NCI-H526 treated with DMSO at 0.1 percent for 48 hours (cell line): ENCODE data around the gene KIF26B.

Experiments
- DNase-seq: peaks from one replicate; lab custom pipeline; 2025; lab: John Stamatoyannopoulos, UW

The KIF26B gene

DNA sequence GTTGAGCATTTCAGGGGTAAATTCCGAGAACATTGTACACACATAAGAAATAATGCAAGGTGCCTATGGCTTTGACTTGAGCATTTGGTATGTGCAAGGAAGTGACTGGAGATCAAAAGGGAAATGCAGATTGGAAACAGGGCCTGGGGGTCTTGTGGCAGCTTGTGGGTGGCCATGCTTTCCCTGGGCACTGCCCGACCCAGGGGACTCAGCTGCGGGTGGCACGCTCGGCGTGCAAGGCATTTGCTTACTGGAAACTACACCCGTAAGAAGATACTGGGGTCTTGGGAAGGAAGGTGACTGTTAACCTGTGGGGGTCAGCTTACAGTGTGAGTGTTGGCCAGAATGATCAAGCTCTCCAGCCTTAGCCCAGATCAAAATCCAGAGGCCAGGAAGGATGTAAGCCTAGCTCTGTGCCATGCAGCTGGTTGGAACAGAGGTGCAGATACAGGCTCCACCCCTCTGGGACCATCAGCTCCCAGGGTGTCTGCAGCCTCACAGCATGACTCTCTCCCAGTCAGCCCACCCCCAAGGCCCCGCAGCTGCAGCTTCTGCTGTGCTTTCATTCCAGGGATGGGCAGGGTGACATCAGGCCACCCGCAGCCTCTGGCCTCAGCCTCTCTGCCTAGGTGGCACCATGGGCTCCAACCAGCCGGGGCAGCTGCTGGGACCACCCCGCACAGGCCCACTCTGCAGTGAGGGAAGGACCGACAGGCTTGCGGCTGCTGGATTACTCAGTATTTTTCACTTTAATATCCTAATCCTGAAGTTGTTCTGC lies 55.1 kb downstream of the KIF26B start:
- DNase-seq = peak; percentile 27

DNA sequence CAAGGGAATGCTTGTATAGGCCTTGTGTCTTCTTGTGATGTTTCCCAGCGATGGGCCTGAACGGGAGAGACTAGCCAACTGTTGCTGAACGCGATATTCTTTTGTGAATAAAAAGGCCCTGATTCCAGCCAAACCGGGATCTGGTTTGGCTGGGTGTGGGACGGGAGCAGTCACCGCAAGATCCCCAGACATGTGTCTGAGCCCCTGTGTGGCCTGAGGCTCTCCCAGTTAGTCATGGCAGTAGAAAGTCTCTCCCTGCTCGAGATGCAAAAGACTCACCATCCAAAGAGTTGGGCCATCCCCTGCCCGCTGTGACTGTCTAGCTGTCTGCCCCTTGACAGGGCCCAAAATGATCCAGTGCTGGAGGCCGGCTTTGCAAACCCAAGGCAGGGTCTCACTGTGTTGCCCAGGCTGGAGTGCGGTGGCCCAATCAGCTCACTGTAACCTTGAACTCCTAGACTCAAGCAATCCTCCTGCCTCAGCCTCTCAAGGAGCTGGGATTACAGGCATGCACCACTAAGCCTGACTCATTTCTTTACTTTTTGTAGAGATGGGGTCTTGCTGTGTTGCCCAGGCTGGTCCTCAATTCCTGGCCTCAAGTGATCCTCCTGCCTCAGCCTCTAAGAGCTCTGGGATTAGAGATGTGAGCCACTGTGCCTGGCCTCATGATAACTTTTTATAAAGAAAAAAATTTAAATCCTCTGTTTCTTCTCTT lies 56.4 kb downstream of the KIF26B start:
- DNase-seq = no peak

DNA sequence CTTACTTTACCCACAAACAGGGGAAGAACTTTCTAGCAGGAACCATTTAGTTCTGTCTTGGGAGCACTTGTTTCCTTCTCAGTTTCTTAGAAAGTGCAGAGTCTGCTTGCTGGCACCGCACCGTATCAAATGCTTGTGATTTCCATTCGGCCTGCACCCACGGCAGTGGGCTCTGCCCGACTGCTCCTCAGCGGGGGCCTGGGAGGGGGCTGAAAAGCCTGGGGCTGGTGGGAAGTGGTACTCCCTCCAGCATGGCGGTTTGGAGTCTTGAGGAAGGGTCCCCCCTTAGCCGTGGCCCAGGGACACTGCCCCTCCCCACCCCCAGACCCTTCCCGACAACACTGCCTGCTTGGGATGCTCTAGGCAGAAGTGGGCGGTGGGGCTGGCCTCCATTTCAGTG lies 57.0 kb downstream of the KIF26B start:
- DNase-seq = no peak

GRCh38 chr1:245212221-245212710 lies 57.5 kb downstream of the KIF26B start:
- DNase-seq = no peak

GRCh38 chr1:245213066-245213831 lies 58.5 kb downstream of the KIF26B start:
- no peak for DNase-seq

DNA sequence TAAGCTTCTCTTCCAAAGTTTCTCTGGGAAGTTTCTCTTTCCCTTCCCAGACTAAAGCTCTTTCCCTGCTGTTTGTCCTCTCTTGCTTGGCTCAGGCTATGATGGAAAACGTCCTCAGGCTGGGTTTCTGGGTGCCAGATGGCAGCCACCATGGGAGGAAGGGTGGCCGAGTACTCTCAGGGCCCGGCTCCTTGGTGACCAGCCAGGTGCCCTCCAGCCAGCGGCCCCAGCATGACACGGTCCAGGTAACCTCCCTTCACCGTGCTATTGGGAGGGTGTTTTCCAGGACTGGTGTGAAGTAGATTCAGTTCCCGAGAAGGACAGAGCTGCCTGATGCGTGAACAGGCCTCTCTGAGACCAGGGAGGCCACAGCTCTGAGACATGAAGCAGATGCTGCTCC lies 60.3 kb downstream of the KIF26B start:
- no peak for DNase-seq

GRCh38 chr1:245216366-245217115 lies 61.8 kb downstream of the KIF26B start:
- no peak for DNase-seq

DNA sequence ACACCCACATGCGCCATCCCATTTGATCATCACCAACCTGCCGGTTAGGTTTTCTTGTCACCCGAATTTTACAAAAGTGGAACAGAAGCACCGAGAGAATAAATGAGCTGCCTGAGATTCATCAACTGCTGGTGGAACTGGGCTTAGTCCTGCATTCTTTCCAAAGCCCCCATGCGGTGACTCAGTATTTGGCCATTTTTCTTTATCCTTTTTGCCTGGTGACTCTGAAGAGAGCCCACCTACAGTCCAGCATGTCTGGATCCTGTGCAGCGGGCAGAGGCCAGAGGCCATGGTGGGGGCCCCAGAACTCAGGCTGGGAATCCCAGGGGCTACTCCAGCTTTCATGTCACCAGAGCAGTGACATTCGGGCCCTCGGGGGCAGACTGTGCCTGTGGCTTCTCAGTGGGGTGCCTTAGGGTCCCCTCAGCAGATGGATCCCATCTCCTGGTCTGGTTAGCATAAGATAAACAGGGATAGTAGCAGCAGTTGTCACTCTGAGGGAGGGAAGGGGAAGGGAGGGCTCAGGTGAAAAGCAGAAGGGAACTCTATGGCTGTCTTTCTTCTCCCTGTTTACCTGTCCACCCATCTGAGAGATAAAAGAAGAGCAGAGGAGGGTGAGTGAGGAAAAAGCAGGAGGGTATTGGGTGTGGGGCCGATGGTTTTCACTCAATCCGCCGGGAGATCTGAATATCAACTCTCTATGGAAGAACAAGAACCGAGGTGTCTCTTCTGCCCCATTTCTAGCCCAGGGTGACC lies 63.2 kb downstream of the KIF26B start:
- no peak for DNase-seq

- no peak for DNase-seq
Measured at GRCh38 chr1:245220381-245220985, 65.7 kb downstream of the KIF26B start.

- no peak for DNase-seq
Measured at GRCh38 chr1:245221805-245222204, 67.0 kb downstream of the KIF26B start.

- DNase-seq = no peak
Measured at GRCh38 chr1:245222931-245223595, 68.3 kb downstream of the KIF26B start.

DNA sequence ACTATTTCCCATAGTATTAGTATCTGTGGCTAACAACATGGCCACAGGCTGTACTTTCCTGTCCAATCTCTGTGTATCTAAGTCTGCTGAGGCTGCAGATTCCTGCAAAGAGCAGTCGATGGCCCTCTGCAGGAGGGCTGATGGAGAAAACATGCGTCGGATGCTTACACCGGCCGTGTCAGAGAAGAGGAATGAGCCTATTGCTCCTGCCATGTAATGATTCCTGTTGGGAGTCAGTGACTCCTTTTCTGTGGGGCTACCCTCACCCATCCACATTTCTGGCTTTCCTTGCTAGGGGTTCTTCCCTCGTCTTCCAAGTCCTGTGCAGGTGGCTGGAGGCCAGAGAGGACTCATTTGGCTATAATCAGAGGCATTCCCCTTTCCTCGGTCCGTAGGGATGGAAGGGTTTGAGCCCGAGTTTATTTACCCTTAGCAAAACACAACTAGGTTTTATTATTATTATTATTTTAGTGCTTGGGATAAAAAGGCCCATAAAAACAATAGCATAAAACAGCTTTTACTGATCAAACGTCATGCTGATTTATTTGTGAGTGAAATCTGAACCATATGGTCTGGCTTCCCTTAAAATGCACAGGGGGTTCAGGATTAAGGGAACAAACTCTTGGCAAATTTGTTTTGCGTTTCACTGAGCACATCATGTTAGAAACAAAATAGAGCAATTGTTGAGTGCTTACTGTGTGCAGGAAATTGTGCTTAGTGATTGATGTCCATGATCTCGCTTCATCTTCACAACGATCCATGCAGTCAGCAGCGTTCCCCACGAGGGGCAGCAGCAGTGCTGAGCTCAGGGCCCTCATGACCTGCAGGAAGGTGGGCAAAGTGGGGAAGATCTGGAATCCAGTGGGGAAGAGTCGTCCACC lies 70.8 kb downstream of the KIF26B start:
- DNase-seq = no peak

DNA sequence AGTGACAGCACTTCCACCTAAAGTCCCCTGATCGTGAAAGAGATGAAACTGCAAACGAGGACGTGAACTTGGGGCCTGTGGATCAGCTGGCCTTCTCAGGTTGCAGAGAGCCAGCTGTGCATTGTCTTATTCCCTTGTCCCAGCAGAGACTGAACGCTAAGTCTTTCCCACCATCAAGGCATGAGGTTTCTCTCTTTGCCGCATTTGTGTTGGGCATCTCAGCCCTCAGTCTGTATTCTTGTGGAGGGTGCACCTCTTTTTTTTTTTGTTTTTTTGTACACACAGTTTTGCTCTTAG lies 71.4 kb downstream of the KIF26B start:
- DNase-seq = no peak

- DNase-seq = no peak
Measured at GRCh38 chr1:245229051-245229450, 74.3 kb downstream of the KIF26B start.

GRCh38 chr1:245232931-245233330 lies 78.1 kb downstream of the KIF26B start:
- no peak for DNase-seq

DNA sequence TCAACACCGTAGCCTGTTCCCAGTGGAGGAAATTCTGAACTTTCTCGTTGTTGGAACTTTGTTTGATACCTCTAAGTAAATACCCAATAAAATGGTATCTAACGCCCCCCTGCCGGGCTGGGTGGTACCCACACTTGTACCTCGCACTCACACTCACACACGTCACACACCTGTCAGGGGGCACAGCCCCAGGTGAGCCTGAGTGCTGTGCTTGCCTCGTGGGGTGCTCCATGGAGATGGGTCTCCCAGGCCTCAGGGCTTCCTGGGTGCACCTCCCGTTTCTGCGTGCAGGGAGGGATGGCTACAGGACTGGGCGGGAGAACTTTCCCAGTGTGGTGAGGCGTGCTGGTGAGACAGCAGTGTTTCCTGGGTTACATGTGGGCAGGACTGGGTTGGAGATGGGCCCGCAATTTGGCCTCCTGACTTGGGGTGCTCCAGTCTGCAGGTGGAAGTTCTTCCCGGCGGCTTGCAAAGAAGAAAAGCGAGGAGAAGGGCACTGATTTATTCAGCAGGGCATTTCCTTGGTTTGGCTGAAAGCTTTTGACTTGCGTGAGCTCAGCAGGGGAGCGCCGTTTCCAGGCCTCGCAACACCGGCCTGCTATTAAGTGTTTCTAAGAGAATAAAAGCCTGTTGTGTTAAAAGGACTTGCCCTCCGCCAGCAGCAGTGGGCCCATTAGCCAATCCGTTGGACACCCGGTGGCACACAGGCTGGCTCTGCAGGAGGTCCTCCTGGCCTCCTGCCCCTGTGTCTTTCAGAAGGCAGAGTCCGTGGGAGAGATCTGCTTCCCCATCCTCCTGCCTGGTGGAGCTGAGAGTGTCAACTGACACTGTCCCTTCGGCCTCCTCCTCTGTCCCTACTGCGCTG lies 79.7 kb downstream of the KIF26B start:
- no peak for DNase-seq

GRCh38 chr1:245235156-245235555 lies 80.4 kb downstream of the KIF26B start:
- DNase-seq = no peak

DNA sequence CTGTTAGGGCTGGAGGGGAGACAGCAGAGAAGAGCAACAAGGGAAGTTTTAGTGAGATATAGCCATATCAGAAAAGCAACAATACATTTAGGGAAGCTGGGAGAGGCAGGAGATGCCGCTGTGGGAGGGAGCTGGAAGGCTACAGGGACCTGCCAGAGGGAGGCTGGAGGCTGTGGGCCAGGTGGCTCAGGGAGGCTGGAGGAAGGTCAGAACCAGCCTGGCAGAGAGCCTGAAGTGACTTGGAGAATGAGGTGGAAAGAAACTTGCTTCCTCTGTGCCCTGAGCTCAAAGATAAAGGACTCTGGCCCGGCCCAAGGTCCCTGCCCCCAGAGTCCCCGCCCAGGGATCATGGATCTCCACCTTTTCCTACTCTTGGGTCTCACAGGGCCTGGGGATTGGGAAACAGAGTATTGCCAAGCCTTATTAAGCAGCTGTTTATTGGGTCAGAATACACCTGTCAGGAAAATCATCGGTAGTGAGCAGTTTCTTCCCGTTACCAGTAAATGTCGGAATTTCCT lies 85.9 kb downstream of the KIF26B start:
- DNase-seq = no peak
